HUES48 (cell line): Measurements from ENCODE around the gene FBN3.
A peak's percentile ranks its signal among the peaks of the same experiment; 100 is the strongest.
"Not testable (repeated sequence)": the region's sequence is repeated elsewhere in the genome, so short reads cannot be mapped to it uniquely, and the experiment has no call there.

Experiments
- H3K27ac ChIP-seq: one replicate; pipeline ENCODE4 v1.7.0; 2013; ENCODE audit warnings: low read depth, low read length, inconsistent platforms
- H3K27me3 ChIP-seq: 2 replicates; pipeline ENCODE4 v1.6.1; 2013; ENCODE audit warnings: mild to moderate bottlenecking, low read length; ENCODE audit not compliant: control insufficient read depth, insufficient read depth
- H3K36me3 ChIP-seq: 2 replicates; pipeline ENCODE4 v1.6.1; 2013; ENCODE audit warnings: low read length; ENCODE audit not compliant: control insufficient read depth, insufficient read depth
- H3K4me1 ChIP-seq: 2 replicates; pipeline ENCODE4 v1.6.1; 2013; ENCODE audit warnings: mild to moderate bottlenecking, low read length; ENCODE audit not compliant: control insufficient read depth, insufficient read depth
- H3K4me3 ChIP-seq: 2 replicates; pipeline ENCODE4 v1.5.1; 2013; ENCODE audit warnings: mild to moderate bottlenecking, low read depth, low read length
- H3K9ac ChIP-seq: 2 replicates; pipeline ENCODE4 v1.6.1; 2013; ENCODE audit warnings: mild to moderate bottlenecking, low read depth, low read length, moderate library complexity
- H3K9me3 ChIP-seq: 2 replicates; pipeline ENCODE4 v1.6.1; 2013; ENCODE audit warnings: low read length; ENCODE audit not compliant: control insufficient read depth, insufficient read depth

The FBN3 gene

DNA sequence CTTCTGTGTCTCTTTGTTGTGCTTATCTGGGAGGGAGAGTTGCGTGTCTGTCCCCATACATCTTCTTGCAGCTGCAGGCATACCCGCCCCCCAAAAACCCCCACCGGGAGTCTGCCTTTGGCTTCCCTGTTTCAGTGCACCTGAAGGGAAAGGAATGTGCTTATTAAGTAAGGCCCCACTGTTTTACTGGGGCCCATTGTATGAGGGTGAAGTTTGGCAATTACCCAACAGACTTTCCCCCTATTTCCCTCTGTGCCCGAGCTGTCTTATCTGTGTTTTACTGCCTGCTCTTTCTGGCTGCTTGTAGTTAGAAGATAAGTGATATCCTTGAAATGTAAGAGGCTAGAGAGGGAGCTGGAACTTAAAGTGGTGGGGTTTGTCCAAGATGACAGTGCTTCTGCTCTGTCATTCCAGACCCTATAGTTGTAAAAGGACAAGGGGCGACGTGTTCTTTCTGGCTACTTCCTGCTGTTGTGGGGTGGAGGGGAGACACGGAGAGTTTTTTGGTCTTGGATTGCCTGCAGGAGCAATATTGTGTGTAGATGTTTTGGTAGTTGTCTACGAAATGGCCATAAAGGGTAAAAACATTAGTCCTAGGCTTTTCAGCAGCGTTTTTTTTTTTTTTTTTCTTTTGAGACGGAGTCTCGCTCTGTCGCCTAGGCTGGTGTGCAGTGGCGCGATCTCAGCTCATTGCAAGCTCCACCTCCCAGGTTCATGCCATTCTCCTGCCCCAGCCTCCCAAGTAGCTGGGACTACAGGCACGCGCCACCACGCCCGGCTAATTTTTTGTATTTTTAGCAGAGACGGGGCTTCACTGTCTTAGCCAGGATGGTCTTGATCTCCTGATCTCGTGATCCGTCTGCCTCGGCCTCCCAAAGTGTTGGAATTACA, 115.9 kb downstream of the FBN3 start:
- H3K27ac ChIP-seq: peak overlapping the region; percentile 66
- H3K36me3 ChIP-seq, H3K27me3 ChIP-seq, H3K9me3 ChIP-seq, H3K4me3 ChIP-seq: not testable (repeated sequence)
- H3K9ac ChIP-seq: peak overlapping the region; percentile 8; the same call in 1 of the 2 replicates
- peaks cover 13% of the 10 kb centered on the region for H3K4me1 ChIP-seq

DNA sequence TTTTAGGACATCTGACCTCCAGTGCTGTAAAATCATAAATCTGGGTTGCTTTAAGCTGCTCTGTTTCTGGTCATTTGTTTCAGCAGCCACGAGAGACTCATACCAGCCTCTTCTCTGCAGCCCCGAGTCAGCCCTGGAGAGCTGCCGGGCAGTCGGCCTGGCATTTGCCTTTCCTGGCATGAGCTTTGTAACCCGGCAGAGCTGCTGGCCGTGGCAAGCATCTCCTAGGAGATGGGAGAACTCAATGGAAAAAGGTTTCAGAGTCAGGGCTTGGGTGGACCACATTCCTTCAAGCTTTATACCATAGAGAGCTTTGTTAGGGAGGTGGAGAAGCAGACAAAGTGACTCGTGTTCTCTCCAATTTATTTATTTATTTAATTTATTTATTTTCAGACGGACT, 118.4 kb downstream of the FBN3 start:
- H3K9me3 ChIP-seq: no peaks in the 10 kb centered on the region
- peaks cover 13% of the 10 kb centered on the region for H3K4me1 ChIP-seq
- H3K27ac ChIP-seq: no peak overlapping the region
- no peaks in the 10 kb centered on the region for H3K36me3 ChIP-seq
- H3K9ac ChIP-seq: no peak overlapping the region
- no peak overlapping the region for H3K4me3 ChIP-seq
- H3K27me3 ChIP-seq: no peaks in the 10 kb centered on the region

DNA sequence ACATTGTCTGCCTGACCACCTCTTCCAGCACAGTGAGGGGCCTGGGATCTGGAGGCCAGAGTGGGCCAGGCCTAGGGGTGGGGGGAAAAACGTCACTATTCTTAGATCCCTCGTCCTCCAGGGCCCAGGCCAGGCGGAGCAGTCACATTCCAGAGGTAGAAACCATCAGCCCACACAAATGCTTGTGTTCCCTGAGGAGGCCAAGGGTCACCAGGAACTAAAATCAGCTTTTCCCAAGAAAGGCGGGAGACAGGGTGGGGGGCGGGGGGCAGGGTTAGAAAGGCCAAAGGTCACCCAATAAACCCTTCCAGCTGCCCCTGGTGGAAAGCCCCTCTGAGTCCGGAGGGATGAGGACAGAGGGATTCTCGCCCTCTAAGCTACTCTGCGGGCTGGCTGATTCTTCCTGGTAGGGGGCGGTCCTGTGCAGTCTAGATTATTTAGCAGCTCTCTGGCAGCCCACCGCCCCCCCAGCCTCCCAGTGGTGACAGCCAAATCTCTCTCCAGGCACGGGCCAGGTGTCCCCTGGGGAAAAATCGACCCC, 120.4 kb downstream of the FBN3 start:
- H3K9ac ChIP-seq: no peak overlapping the region
- H3K27ac ChIP-seq: peak overlapping the region; percentile 86
- no peaks in the 10 kb centered on the region for H3K9me3 ChIP-seq
- no peaks in the 10 kb centered on the region for H3K27me3 ChIP-seq
- H3K4me1 ChIP-seq: peaks cover 13% of the 10 kb centered on the region
- no peak overlapping the region for H3K4me3 ChIP-seq
- no peaks in the 10 kb centered on the region for H3K36me3 ChIP-seq

DNA sequence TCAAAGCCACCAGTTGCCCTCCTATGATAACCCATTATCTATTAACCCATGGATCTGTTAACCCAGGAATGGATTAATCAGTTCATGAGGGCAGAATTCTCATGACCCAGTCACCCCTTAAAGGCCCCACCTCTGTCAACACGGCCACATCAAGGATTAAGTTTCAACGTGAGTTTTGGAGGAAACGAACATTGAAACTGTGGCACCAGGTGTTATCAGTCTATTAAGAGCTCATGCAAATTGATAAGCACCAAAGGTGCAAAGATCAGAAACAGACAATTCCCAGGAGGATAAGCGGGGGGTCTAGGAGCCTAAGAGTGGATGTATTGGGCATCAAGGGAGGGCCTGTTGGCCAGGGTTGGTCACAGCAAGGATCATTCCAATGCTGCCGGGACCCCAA, 124.1 kb downstream of the FBN3 start:
- Histone ChIP-seq H3K9ac (no peak overlapping the region), H3K36me3 (no peaks in the 10 kb centered on the region), H3K27me3 (no peaks in the 10 kb centered on the region), H3K4me3 (no peak overlapping the region), H3K9me3 (no peaks in the 10 kb centered on the region), H3K27ac (no peak overlapping the region), H3K4me1 (peaks cover 4% of the 10 kb centered on the region; the same call in 1 of the 2 replicates)

DNA sequence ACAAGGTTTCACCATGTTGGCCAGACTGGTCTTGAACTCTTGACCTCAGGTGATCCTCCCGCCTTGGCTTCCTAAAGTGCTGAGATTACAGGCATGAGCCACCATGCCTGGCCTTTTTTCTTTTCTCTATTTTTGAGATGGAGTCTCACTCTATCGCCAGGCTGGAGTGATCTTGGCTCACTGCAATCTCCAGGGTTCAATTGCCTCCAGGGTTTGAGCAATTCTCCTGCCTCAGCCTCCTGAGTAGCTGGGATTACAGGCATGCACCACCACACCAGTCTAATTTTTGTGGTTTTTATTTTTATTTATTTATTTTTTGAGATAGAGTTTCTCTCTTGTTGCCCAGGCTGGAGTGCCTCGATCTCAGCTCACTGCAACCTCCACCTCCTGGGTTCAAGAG, 125.1 kb downstream of the FBN3 start:
- H3K9me3 ChIP-seq, H3K4me3 ChIP-seq, H3K27me3 ChIP-seq, H3K4me1 ChIP-seq, H3K36me3 ChIP-seq, H3K9ac ChIP-seq, H3K27ac ChIP-seq: not testable (repeated sequence)

DNA sequence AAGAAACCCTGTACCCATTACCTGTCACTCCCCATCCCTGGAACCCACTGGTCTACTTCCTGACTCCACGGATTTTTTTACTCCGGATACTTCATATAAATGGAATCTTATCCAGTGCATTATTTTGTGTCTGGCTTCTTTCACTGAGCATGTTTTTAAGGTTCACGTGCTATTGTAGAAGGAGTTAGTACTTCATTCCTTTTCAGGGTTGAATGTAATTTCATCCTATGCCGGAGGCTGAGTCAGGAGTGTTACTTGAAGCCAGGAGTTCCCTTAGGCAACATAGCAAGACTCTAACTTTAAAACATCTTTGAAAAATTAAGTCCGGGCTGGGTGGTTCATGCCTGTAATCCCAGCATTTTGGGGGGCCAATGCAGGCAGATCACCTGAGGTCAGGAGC, 126.0 kb downstream of the FBN3 start:
- no peaks in the 10 kb centered on the region for H3K36me3 ChIP-seq
- no peak overlapping the region for H3K9ac ChIP-seq

DNA sequence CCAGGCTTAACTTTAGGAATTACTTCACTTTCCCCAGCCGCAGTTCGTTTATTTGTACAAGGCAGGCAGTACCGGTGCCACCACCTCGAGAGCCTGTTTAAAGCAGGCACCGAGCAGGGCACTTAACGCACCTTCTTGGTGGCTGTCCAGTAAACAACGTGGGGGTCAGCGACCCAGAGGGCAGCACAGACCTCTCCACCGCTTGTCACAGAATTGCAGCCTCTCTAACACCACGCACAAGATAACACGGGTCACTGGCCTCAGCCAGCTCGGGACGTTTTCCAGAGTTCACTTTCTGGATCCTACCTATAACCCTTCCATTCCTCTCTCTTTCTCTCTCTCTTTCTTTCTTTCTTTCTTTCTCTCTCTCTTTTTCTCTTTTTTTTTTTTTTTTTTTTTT, 127.1 kb downstream of the FBN3 start:
- Histone ChIP-seq H3K4me3 (no peak overlapping the region), H3K9ac (no peak overlapping the region), H3K27ac (no peak overlapping the region), H3K27me3 (no peaks in the 10 kb centered on the region), H3K4me1 (no peaks in the 10 kb centered on the region), H3K9me3 (no peaks in the 10 kb centered on the region), H3K36me3 (no peaks in the 10 kb centered on the region)

More for the DNA sequence above, 126.0 kb downstream of the FBN3 start:
- Histone ChIP-seq H3K27ac (no peak overlapping the region), H3K27me3 (no peaks in the 10 kb centered on the region), H3K9me3 (no peaks in the 10 kb centered on the region), H3K4me3 (no peak overlapping the region), H3K4me1 (no peaks in the 10 kb centered on the region)

DNA sequence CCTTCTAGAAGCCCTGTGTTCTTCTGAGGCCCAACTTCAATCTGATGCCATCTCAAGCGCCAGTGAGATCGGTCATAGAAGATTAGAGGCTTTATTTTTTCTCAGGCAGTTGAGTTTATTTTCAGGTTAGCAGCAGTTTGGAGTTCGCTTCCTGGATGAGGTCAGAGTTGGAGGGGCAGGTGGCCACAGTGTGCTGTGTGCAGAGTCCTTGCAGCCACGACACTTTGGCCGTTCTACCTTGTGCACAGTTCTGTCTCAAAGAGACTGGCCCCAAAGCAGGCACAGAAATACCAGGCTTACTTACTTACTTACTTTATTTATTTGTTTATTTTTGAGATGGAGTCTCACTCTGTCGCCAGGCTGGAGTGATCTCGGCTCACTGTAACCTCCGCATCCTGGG, 128.0 kb downstream of the FBN3 start:
- no peaks in the 10 kb centered on the region for H3K9me3 ChIP-seq
- H3K27ac ChIP-seq: no peak overlapping the region
- H3K4me1 ChIP-seq: no peaks in the 10 kb centered on the region
- H3K4me3 ChIP-seq: no peak overlapping the region
- H3K27me3 ChIP-seq: no peaks in the 10 kb centered on the region
- H3K36me3 ChIP-seq: no peaks in the 10 kb centered on the region
- no peak overlapping the region for H3K9ac ChIP-seq

DNA sequence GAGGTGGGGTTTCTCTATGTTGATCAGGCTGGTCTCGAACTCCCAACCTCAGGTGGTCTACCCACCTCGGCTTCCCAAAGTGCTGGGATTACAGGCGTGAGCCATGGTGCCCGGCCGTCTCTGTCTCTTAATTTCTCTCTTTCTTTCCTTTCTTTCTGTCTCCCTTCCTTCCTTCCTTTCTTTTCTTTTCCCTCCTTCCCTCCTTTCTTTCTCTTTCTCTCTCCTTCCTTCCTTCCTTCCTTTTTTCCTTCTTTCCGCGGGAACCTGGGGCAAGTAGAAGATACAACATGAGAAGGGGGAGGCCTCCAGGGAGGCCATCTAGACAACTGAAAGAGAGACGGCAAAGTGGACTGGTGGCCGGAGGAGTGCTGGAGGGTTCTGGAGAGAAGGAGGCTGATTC, 128.7 kb downstream of the FBN3 start:
- Histone ChIP-seq H3K4me1 (no peaks in the 10 kb centered on the region), H3K9ac (no peak overlapping the region), H3K27me3 (no peaks in the 10 kb centered on the region), H3K27ac (no peak overlapping the region), H3K9me3 (no peaks in the 10 kb centered on the region), H3K36me3 (no peaks in the 10 kb centered on the region), H3K4me3 (no peak overlapping the region)

DNA sequence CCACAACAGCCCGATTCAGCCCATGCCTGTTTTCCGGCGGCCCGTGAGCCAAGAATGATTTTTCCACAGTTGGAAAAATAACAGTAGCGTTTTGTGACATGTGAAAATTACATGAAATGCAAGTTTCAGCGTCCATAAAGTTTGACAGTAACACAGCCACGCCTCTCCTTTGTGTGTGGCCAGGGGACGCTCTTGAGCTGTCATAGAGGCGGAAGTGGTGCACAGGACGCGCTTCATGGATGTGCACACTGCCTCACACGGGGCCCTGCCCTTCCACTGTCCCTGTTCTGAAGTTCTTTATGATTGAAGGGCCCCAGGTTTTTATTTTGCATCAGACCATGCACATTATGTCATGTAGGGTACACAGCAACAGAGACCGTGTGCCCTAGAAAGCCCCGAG, 131.6 kb downstream of the FBN3 start:
- H3K36me3 ChIP-seq: no peaks in the 10 kb centered on the region
- no peaks in the 10 kb centered on the region for H3K4me1 ChIP-seq
- no peak overlapping the region for H3K27ac ChIP-seq
- no peak overlapping the region for H3K9ac ChIP-seq
- H3K4me3 ChIP-seq: no peak overlapping the region
- no peaks in the 10 kb centered on the region for H3K9me3 ChIP-seq
- no peaks in the 10 kb centered on the region for H3K27me3 ChIP-seq
